K562 (cell line): Measurements from ENCODE around the gene LGI4. TPM values are rescaled to one million over a fixed set of nuclear protein-coding genes. Genes with fewer than 3 reads are reported as not detected.

Source experiments
- ATAC-seq: fragments of 200-7000 bp; cut with Tn5 transposase; 3 replicates; pipeline ENCODE4 v1.9.1; 2020; ENCODE audit warnings: moderate library complexity
- BruUV-seq: library from RNA; stranded (reverse); fragments of 400-500 nt; replicated peaks from 2 replicates; lab custom pipeline; 2021; lab: Mats Ljungman, UMichigan
- CTCF ChIA-PET: fragments of 300-600 bp; formaldehyde crosslinking; extraction: SDS; loops from one replicate; lab custom pipeline; 2021; ENCODE audit warnings: low intra/inter-chr PET ratio; lab: Yijun Ruan, JAX
- POLR2A ChIA-PET: fragments of 300-600, 350-650 bp; sonication (Branson Sonifier 250); formaldehyde crosslinking; extraction: SDS; loops from one replicate; lab custom pipeline; 2021; ENCODE audit warnings: antibody characterized with exemption, inconsistent platforms; lab: Yijun Ruan, JAX
- DNase-seq, 4 experiments: peaks; one replicate each; pipeline versions ENCODE4 v3.0.0 to v3.0.0-alpha.2; 2011 to 2018; ENCODE audit warnings: low spot score in 3 of 4, mixed read lengths in 3 of 4; ENCODE audit errors: extremely low read depth in 1 of 4
- FAIRE-seq: peaks from 2 replicates; lab custom pipeline; 2011; peaks lifted over from hg19 to GRCh38; lab: Jason Lieb, UNC
- H2AFZ ChIP-seq: 2 replicates; pipeline ENCODE4 v1.6.0; 2011; ENCODE audit warnings: low read depth, low read length, control low read depth, inconsistent platforms
- H3K27ac ChIP-seq: fragments of 200-600 bp; 3 replicates; pipeline ENCODE4 v1.8.0; 2011; ENCODE audit warnings: low read depth, mild to moderate bottlenecking, control low read depth, inconsistent platforms, low read length, moderate library complexity, mixed read lengths; ENCODE audit errors: extremely low read depth
- H3K27me3 ChIP-seq, 2 experiments: fragments of 300-600 bp in 1 of 2; 2 replicates in 1 of 2; 3 replicates in 1 of 2; pipeline versions ENCODE4 v1.6.0 to v1.8.0; 2011; ENCODE audit warnings: inconsistent platforms in 2 of 2, low read length in 2 of 2, mild to moderate bottlenecking in 1 of 2, mixed read lengths in 1 of 2, moderate library complexity in 1 of 2; ENCODE audit not compliant: control insufficient read depth in 2 of 2, insufficient read depth in 2 of 2
- H3K36me3 ChIP-seq: fragments of 300-600 bp; 3 replicates; pipeline ENCODE4 v1.8.0; 2011; ENCODE audit warnings: mild to moderate bottlenecking, low read length, inconsistent platforms; ENCODE audit not compliant: control insufficient read depth, insufficient read depth
- H3K4me1 ChIP-seq, 2 experiments: fragments of 200-600 bp in 1 of 2; replicated peaks in 1 of 2; 2 replicates in 1 of 2; 3 replicates in 1 of 2; pipeline versions ENCODE4 v1.5.1 to v1.8.0; 2011; ENCODE audit warnings: inconsistent platforms in 2 of 2, low read length in 2 of 2, mild to moderate bottlenecking in 1 of 2, mixed read lengths in 1 of 2, moderate library complexity in 1 of 2; ENCODE audit not compliant: control insufficient read depth in 2 of 2, insufficient read depth in 2 of 2
- H3K4me2 ChIP-seq: 2 replicates; pipeline ENCODE4 v1.6.1; 2011; ENCODE audit warnings: low read length, control low read depth, inconsistent platforms, mixed read lengths; ENCODE audit not compliant: insufficient read depth
- H3K4me3 ChIP-seq: fragments of 200-600 bp; sonication (generic), shearing (Covaris generic); 2 replicates; pipeline ENCODE4 v1.5.1; 2016; ENCODE audit warnings: control low read depth, inconsistent platforms
- H3K79me2 ChIP-seq: fragments of 200-600 bp; 3 replicates; pipeline ENCODE4 v1.8.0; 2011; ENCODE audit warnings: low read length, inconsistent platforms; ENCODE audit not compliant: control insufficient read depth, insufficient read depth
- H3K9ac ChIP-seq, 2 experiments: 2 replicates each; pipeline versions ENCODE4 v1.6.0 to v1.6.1; 2011; ENCODE audit warnings: low read depth in 2 of 2, low read length in 2 of 2, control low read depth in 1 of 2, inconsistent platforms in 1 of 2, mild to moderate bottlenecking in 1 of 2, mixed read lengths in 1 of 2; ENCODE audit not compliant: insufficient read depth in 1 of 2
- H3K9me1 ChIP-seq: one replicate; pipeline ENCODE4 v1.6.0; 2011; ENCODE audit warnings: inconsistent platforms, mild to moderate bottlenecking, low read length, moderate library complexity; ENCODE audit not compliant: control insufficient read depth, insufficient read depth
- H3K9me3 ChIP-seq: replicated peaks from 2 replicates; pipeline ENCODE4 v1.5.1; 2011; ENCODE audit warnings: low read depth, low read length, inconsistent platforms; ENCODE audit not compliant: control insufficient read depth, insufficient read depth
- H4K20me1 ChIP-seq: replicated peaks from 2 replicates; pipeline ENCODE4 v1.6.1; 2011; ENCODE audit warnings: low read length, inconsistent platforms, mixed read lengths; ENCODE audit not compliant: control insufficient read depth, insufficient read depth
- GABPB1 ChIP-seq: sonication (generic); formaldehyde crosslinking; IDR thresholded peaks from 2 replicates; pipeline ENCODE4 v1.8.0; 2022; ENCODE audit warnings: mild to moderate bottlenecking, missing genetic modification reagents
- HDAC2 ChIP-seq: fragments of 450-650 bp; IDR thresholded peaks from 2 replicates; pipeline ENCODE4 v1.6.1; 2016; ENCODE audit warnings: mild to moderate bottlenecking
- KDM1A ChIP-seq, 2 experiments: fragments of 450-650 bp; IDR thresholded peaks; 2 replicates each; pipeline ENCODE4 v1.6.1; 2016; ENCODE audit warnings: mild to moderate bottlenecking in 2 of 2
- MTF1 ChIP-seq: fragments of 250-450 bp; sonication (Bioruptor Pico); IDR thresholded peaks from 2 replicates; pipeline ENCODE4 v1.9.0; 2021; ENCODE audit warnings: moderate library complexity, mild to moderate bottlenecking, inconsistent platforms, borderline replicate concordance
- PHF21A ChIP-seq: fragments of 450-650 bp; IDR thresholded peaks from 2 replicates; pipeline ENCODE4 v1.6.1; 2017; ENCODE audit warnings: low read depth, borderline replicate concordance
- RNF2 ChIP-seq: sonication (generic); IDR thresholded peaks from 2 replicates; pipeline ENCODE4 v1.6.1; 2016
- TEAD1 ChIP-seq, 2 experiments: fragments of 450-650 bp in 1 of 2; sonication (generic) in 1 of 2; formaldehyde crosslinking; IDR thresholded peaks; 2 replicates each; pipeline versions ENCODE4 v1.4.0 to v1.8.0; 2020 to 2022; ENCODE audit warnings: mild to moderate bottlenecking in 2 of 2, missing genetic modification reagents in 1 of 2
- XRCC5 ChIP-seq: fragments of 200-400 bp; formaldehyde crosslinking; IDR thresholded peaks from 2 replicates; pipeline ENCODE4 v1.6.1; 2017; ENCODE audit warnings: low read depth, mild to moderate bottlenecking, low read length
- ZNF165 ChIP-seq: fragments of 250-450 bp; sonication (Bioruptor Pico); IDR thresholded peaks from 2 replicates; pipeline ENCODE4 v1.4.0; 2020; ENCODE audit warnings: borderline replicate concordance
- ZNF3 ChIP-seq: fragments of 250-450 bp; sonication (Bioruptor Pico); IDR thresholded peaks from 2 replicates; pipeline ENCODE4 v1.5.0; 2021; ENCODE audit warnings: mild to moderate bottlenecking, moderate library complexity
- ZNF584 ChIP-seq: fragments of 200-800 bp; sonication (Bioruptor generic); IDR thresholded peaks from 2 replicates; pipeline ENCODE4 v1.6.1; 2016; ENCODE audit warnings: low read depth, mild to moderate bottlenecking, missing genetic modification characterization, missing compliant biosample characterization
- ZSCAN29 ChIP-seq: fragments of 450-650 bp; IDR thresholded peaks from 2 replicates; pipeline ENCODE4 v1.6.1; 2017
- WGBS: fragments of 100-300 bp; shearing (Covaris generic); methylation state at CpG from one replicate; pipeline ENCODE4 v1.1.6; 2016; ENCODE audit warnings: low coverage, mixed read lengths; ENCODE audit not compliant: insufficient coverage; ENCODE audit errors: missing lambda C conversion rate; 5-methylcytosine and 5-hydroxymethylcytosine counted together
- in situ Hi-C: fragments of 300-500 bp; cut with MboI; formaldehyde crosslinking; loops from 4 replicates; pipeline ENCODE4 v1.15.0; 2018; ENCODE audit warnings: inconsistent platforms, mixed read lengths
- intact Hi-C: fragments of 100-400 bp; cut with micrococcal nuclease; formaldehyde crosslinking; loops from 2 replicates; pipeline ENCODE4 v1.14.2; 2022
- polyA plus RNA-seq, 8 experiments: library from polyadenylated mRNA; depleted of rRNA in 4 of 8; stranded (reverse) in 5 of 8; unstranded in 3 of 8; fragments of >200 nt; fragmentation: Nextera tagmentation in 2 of 8; fragmentation: Illumina TruSeq in 1 of 8; extraction: Ambion mirVana in 2 of 8; extraction: Trizol in 1 of 8; gene quantifications; 2 replicates each; pipeline versions ENCODE4 v1.2.1 to v1.2.3, GENCODE V29; 2011 to 2014; ENCODE audit warnings: inconsistent platforms in 1 of 8, missing spikeins in 1 of 8
- total RNA-seq, 7 experiments: library from RNA; depleted of rRNA in 6 of 7; stranded (reverse); fragments of >200 nt in 6 of 7; fragmentation: Illumina TruSeq in 2 of 7; extraction: Trizol in 2 of 7; gene quantifications; 2 replicates each; pipeline versions ENCODE4 v1.2.1 to v1.2.3, GENCODE V29; 2011 to 2021; ENCODE audit warnings: low replicate concordance in 1 of 7
- TF ChIP-seq, protein P1 (sequence below): fragments of 450-650 bp; IDR thresholded peaks from 2 replicates; pipeline ENCODE4 v1.6.1; 2018; ENCODE audit not compliant: partially characterized antibody

Gene LGI4
- total and polyA plus RNA-seq, 9 of the 15 experiments (the other 6 are each of a cell fraction or from before 2014, with no cell fraction given), result 0.14 to 0.30 (median 0.24) TPM; not detected in 4

DNA sequence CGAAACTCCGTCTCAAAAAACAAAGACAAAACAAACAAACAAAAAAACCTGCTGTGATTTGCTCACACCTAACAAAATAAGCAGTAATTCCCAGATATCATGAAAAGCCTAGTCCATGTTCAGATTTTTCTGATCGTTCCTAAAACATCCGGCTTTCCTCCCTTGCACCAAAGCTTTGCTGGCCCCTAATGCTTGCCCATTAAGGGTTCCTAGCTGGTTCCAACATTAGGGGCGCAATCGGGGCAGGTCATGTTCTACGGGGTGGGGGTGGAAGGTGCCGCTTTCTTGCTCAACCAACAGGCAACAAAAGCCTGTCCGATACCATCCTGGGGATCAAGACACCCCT, 44.7 kb downstream of the LGI4 start:
- Histone ChIP-seq H3K9me3 (no peaks in the 10 kb centered on the region), H3K4me1 (peaks cover 10 to 37% of the 10 kb centered on the region in 2 experiments; a peak in 4 of 5 replicates), H3K9me1 (no peaks in the 10 kb centered on the region), H3K9ac (peak overlapping the region in 1 of 2 experiments; percentile 59; a peak in 1 of 4 replicates), H3K4me3 (no peak overlapping the region), H3K79me2 (no peaks in the 10 kb centered on the region), H3K36me3 (no peaks in the 10 kb centered on the region), H3K27ac (no peak overlapping the region), H3K4me2 (no peak overlapping the region), H3K27me3 (peaks cover 0 to 4% of the 10 kb centered on the region in 2 experiments; a peak in 1 of 5 replicates), H2AFZ (peak overlapping the region; percentile 91), H4K20me1 (no peaks in the 10 kb centered on the region)
- no TSS peak for BruUV-seq
- in situ Hi-C loops (no loop called here), intact Hi-C loops (loop anchor here (1.0 to 10.0 kb wide), 2 partner anchors 23 to 45 kb away; partner anchors contain the start of gene HPN)
- ATAC-seq (no peak), DNase-seq (no peak), FAIRE-seq (no peak)
- 31% methylated on average over 9 of the region's 9 CpGs for WGBS
- CTCF ChIA-PET, result interaction anchor here (0.5 to 1.1 kb wide), 3 partner anchors 40 to 1879 kb away, joined by 3 to 5 read pairs (median 4); no protein-coding TSS in a partner anchor
- POLR2A ChIA-PET, result interaction anchor here (0.6 kb wide), 1 partner anchor 440 kb away, joined by 3 read pairs; no protein-coding TSS in a partner anchor
- TF ChIP-seq, protein P1, sequence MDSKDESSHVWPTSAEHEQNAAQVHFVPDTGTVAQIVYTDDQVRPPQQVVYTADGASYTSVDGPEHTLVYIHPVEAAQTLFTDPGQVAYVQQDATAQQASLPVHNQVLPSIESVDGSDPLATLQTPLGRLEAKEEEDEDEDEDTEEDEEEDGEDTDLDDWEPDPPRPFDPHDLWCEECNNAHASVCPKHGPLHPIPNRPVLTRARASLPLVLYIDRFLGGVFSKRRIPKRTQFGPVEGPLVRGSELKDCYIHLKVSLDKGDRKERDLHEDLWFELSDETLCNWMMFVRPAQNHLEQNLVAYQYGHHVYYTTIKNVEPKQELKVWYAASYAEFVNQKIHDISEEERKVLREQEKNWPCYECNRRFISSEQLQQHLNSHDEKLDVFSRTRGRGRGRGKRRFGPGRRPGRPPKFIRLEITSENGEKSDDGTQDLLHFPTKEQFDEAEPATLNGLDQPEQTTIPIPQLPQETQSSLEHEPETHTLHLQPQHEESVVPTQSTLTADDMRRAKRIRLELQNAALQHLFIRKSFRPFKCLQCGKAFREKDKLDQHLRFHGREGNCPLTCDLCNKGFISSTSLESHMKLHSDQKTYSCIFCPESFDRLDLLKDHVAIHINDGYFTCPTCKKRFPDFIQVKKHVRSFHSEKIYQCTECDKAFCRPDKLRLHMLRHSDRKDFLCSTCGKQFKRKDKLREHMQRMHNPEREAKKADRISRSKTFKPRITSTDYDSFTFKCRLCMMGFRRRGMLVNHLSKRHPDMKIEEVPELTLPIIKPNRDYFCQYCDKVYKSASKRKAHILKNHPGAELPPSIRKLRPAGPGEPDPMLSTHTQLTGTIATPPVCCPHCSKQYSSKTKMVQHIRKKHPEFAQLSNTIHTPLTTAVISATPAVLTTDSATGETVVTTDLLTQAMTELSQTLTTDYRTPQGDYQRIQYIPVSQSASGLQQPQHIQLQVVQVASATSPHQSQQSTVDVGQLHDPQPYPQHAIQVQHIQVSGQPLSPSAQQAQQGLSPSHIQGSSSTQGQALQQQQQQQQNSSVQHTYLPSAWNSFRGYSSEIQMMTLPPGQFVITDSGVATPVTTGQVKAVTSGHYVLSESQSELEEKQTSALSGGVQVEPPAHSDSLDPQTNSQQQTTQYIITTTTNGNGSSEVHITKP, result peak; percentile 48
- TF ChIP-seq ZNF3 (CRISPR knock-in tag), result no peak
- no peak for TF ChIP-seq GABPB1 (CRISPR knock-in tag)
- no peak for TF ChIP-seq RNF2
- TF ChIP-seq MTF1 (CRISPR knock-in tag), result no peak
- no peak for TF ChIP-seq TEAD1 (CRISPR knock-in tag; IDR thresholded peaks at IDR 0.05)
- TF ChIP-seq ZNF584, result no peak
- TF ChIP-seq ZNF165 (CRISPR knock-in tag), result no peak
- no peak for TF ChIP-seq ZSCAN29
- TF ChIP-seq PHF21A, result peak; percentile 95
- peak; percentile 60 to 78; a peak in 2 of 4 replicates for TF ChIP-seq KDM1A (IDR thresholded peaks at IDR 0.05)
- TF ChIP-seq HDAC2, result 0 out of 2 replicates have a peak, but pooled peaks have one; percentile 30
- no peak for TF ChIP-seq XRCC5
- TF ChIP-seq, all 486 proteins: peak for 4
